HepG2 (cell line): Measurements from ENCODE around the gene CHN1. TPM values are rescaled to one million over a fixed set of nuclear protein-coding genes. Genes with fewer than 3 reads are reported as not detected.

Source experiments
- ATAC-seq: fragments of 200-7000 bp; cut with Tn5 transposase; 3 replicates; pipeline ENCODE4 v1.9.1; 2020; ENCODE audit warnings: mild to moderate bottlenecking, moderate library complexity
- BruUV-seq: library from RNA; stranded (reverse); fragments of 400-500 nt; replicated peaks from 2 replicates; lab custom pipeline; 2021; lab: Mats Ljungman, UMichigan
- CTCF ChIA-PET: fragments of 300-600 bp; formaldehyde crosslinking; extraction: SDS; loops from one replicate; lab custom pipeline; 2021; ENCODE audit warnings: low total read pairs, inconsistent platforms, low intra/inter-chr PET ratio; lab: Yijun Ruan, JAX
- POLR2A ChIA-PET: fragments of 350-600 bp; sonication (Branson Sonifier 250); formaldehyde crosslinking; loops from one replicate; lab custom pipeline; 2020; ENCODE audit warnings: antibody characterized with exemption, inconsistent platforms; lab: Yijun Ruan, JAX
- DNase-seq: peaks from one replicate; pipeline ENCODE4 v3.0.0-alpha.2; 2015; ENCODE audit warnings: low spot score
- FAIRE-seq: peaks from 3 replicates; lab custom pipeline; 2011; peaks lifted over from hg19 to GRCh38; lab: Jason Lieb, UNC
- H2AFZ ChIP-seq: one replicate; pipeline ENCODE4 v1.6.1; 2011; ENCODE audit warnings: low read length, inconsistent platforms
- H3K27ac ChIP-seq: fragments of 300-600 bp; 3 replicates; pipeline ENCODE4 v1.8.0; 2011; ENCODE audit warnings: mixed run types, mild to moderate bottlenecking, mixed read lengths, low read length, inconsistent platforms; ENCODE audit not compliant: insufficient read depth; ENCODE audit errors: extremely low read length
- H3K27me3 ChIP-seq, 2 experiments: fragments of 200-600 bp in 1 of 2; 2 replicates in 1 of 2; 3 replicates in 1 of 2; pipeline versions ENCODE4 v1.6.0 to v1.8.0; 2011; ENCODE audit warnings: low read length in 2 of 2, mild to moderate bottlenecking in 2 of 2, moderate library complexity in 2 of 2, inconsistent platforms in 1 of 2; ENCODE audit not compliant: insufficient read depth in 2 of 2, control insufficient read depth in 1 of 2
- H3K36me3 ChIP-seq, 2 experiments: fragments of 200-600 bp in 1 of 2; replicated peaks in 1 of 2; 2 replicates in 1 of 2; 3 replicates in 1 of 2; pipeline versions ENCODE4 v1.5.1 to v1.8.0; 2011; ENCODE audit warnings: low read length in 2 of 2, inconsistent platforms in 1 of 2; ENCODE audit not compliant: insufficient read depth in 2 of 2, control insufficient read depth in 1 of 2
- H3K4me1 ChIP-seq: 2 replicates; pipeline ENCODE4 v1.5.1; 2012; ENCODE audit warnings: low read length, inconsistent platforms; ENCODE audit not compliant: insufficient read depth
- H3K4me2 ChIP-seq: 2 replicates; pipeline ENCODE4 v1.6.0; 2011; ENCODE audit warnings: low read depth, low read length, inconsistent platforms
- H3K4me3 ChIP-seq, 3 experiments: fragments of 200-600 bp in 1 of 3; sonication (generic), shearing (Covaris generic) in 1 of 3; replicated peaks in 1 of 3; 2 replicates each; pipeline ENCODE4 v1.5.1; 2011 to 2016; ENCODE audit warnings: low read length in 3 of 3, inconsistent platforms in 2 of 3, low read depth in 2 of 3, mild to moderate bottlenecking in 2 of 3, control low read depth in 1 of 3, mixed read lengths in 1 of 3; ENCODE audit not compliant: insufficient read depth in 1 of 3
- H3K79me2 ChIP-seq: one replicate; pipeline ENCODE4 v1.6.1; 2011; ENCODE audit warnings: low read length, inconsistent platforms; ENCODE audit not compliant: insufficient read depth
- H3K9ac ChIP-seq: 2 replicates; pipeline ENCODE4 v1.6.0; 2011; ENCODE audit warnings: mild to moderate bottlenecking, low read depth, low read length, inconsistent platforms; ENCODE audit not compliant: insufficient read depth
- H3K9me3 ChIP-seq: 2 replicates; pipeline ENCODE4 v1.5.1; 2012; ENCODE audit warnings: mild to moderate bottlenecking, low read length
- H4K20me1 ChIP-seq: 2 replicates; pipeline ENCODE4 v1.6.0; 2011; ENCODE audit warnings: inconsistent platforms, mild to moderate bottlenecking, low read length, moderate library complexity; ENCODE audit not compliant: insufficient read depth
- ARNT2 ChIP-seq: sonication (generic); formaldehyde crosslinking; IDR thresholded peaks from 2 replicates; pipeline ENCODE4 v1.8.0; 2022; ENCODE audit warnings: mild to moderate bottlenecking, low read depth, missing genetic modification reagents, moderate library complexity
- CEBPB ChIP-seq: IDR thresholded peaks from 2 replicates; pipeline ENCODE4 v1.6.1; 2011; ENCODE audit warnings: low read depth, low read length, improper control_type of control experiment, borderline replicate concordance
- KAT8 ChIP-seq: IDR thresholded peaks from 2 replicates; pipeline ENCODE4 v1.6.1; 2016; ENCODE audit warnings: missing genetic modification reagents, missing compliant biosample characterization
- KLF13 ChIP-seq: sonication (generic); formaldehyde crosslinking; IDR thresholded peaks from 2 replicates; pipeline ENCODE4 v1.4.0; 2020; ENCODE audit warnings: mild to moderate bottlenecking, missing genetic modification reagents
- MXD4 ChIP-seq: IDR thresholded peaks from 2 replicates; pipeline ENCODE4 v1.6.1; 2016; ENCODE audit warnings: mild to moderate bottlenecking, missing biosample characterization, missing genetic modification reagents
- NR2F6 ChIP-seq, 2 experiments: IDR thresholded peaks; 2 replicates each; pipeline ENCODE4 v1.6.1; 2016; ENCODE audit warnings: antibody characterized with exemption in 1 of 2, mild to moderate bottlenecking in 1 of 2
- RELA ChIP-seq: sonication (generic); formaldehyde crosslinking; IDR thresholded peaks from 2 replicates; pipeline ENCODE4 v1.4.0; 2020; ENCODE audit warnings: missing genetic modification reagents
- TSC22D2 ChIP-seq: sonication (generic); formaldehyde crosslinking; IDR thresholded peaks from 2 replicates; pipeline ENCODE4 v1.5.1; 2020; ENCODE audit warnings: missing genetic modification reagents, mild to moderate bottlenecking, borderline replicate concordance
- ZFP41 ChIP-seq: sonication (generic); formaldehyde crosslinking; IDR thresholded peaks from 2 replicates; pipeline ENCODE4 v1.4.0; 2020; ENCODE audit warnings: mild to moderate bottlenecking, missing genetic modification reagents, borderline replicate concordance
- ZNF10 ChIP-seq: sonication (generic); formaldehyde crosslinking; IDR thresholded peaks from 2 replicates; pipeline ENCODE4 v1.4.0; 2020; ENCODE audit warnings: mild to moderate bottlenecking, low read depth, missing genetic modification reagents, borderline replicate concordance
- ZNF292 ChIP-seq: sonication (generic); formaldehyde crosslinking; IDR thresholded peaks from 2 replicates; pipeline ENCODE4 v1.8.1; 2022; ENCODE audit warnings: mild to moderate bottlenecking, low read depth, missing genetic modification reagents, borderline replicate concordance
- ZNF367 ChIP-seq: sonication (generic); formaldehyde crosslinking; IDR thresholded peaks from 2 replicates; pipeline ENCODE4 v1.4.0; 2020; ENCODE audit warnings: missing genetic modification reagents, borderline replicate concordance
- ZNF644 ChIP-seq: IDR thresholded peaks from 2 replicates; pipeline ENCODE4 v1.6.1; 2016; ENCODE audit warnings: low read depth
- ZNF724P ChIP-seq: sonication (generic); formaldehyde crosslinking; IDR thresholded peaks from 2 replicates; pipeline ENCODE4 v1.8.0; 2022; ENCODE audit warnings: missing genetic modification reagents, borderline replicate concordance
- ZNF782 ChIP-seq: sonication (generic); formaldehyde crosslinking; IDR thresholded peaks from 2 replicates; pipeline ENCODE4 v1.4.0; 2020; ENCODE audit warnings: missing genetic modification reagents, mild to moderate bottlenecking, borderline replicate concordance
- ZNF792 ChIP-seq: IDR thresholded peaks from 2 replicates; pipeline ENCODE4 v1.6.1; 2016
- WGBS: methylation state at CpG from one replicate; pipeline ENCODE4 v1.1.6; 2017; ENCODE audit warnings: low lambda C conversion rate; 5-methylcytosine and 5-hydroxymethylcytosine counted together
- in situ Hi-C: cut with HindIII; loops from 2 replicates; pipeline ENCODE4 v1.10.0; 2017; ENCODE audit warnings: low pct_unique_long_range_greater_than_20kb; ENCODE audit not compliant: extremely low pct_ligation_motif_present
- intact Hi-C: fragments of 100-400 bp; cut with micrococcal nuclease; formaldehyde crosslinking; loops from one replicate; pipeline ENCODE4 v1.10.0; 2022; ENCODE audit not compliant: unreplicated experiment
- polyA plus RNA-seq, 8 experiments: library from polyadenylated mRNA; depleted of rRNA in 3 of 8; stranded (reverse) in 7 of 8; unstranded in 1 of 8; fragments of >200 nt; fragmentation: Illumina TruSeq in 4 of 8; extraction: Trizol in 4 of 8; gene quantifications; 2 replicates each; pipeline versions ENCODE4 v1.2.1 to v1.2.3, GENCODE V29; 2011 to 2016; ENCODE audit warnings: low read depth in 4 of 8, missing spikeins in 1 of 8, mixed read lengths in 1 of 8; ENCODE audit not compliant: insufficient read depth in 1 of 8
- total RNA-seq, 5 experiments: library from RNA; depleted of rRNA; stranded (reverse); fragments of >200 nt; fragmentation: Illumina TruSeq; extraction: Trizol; gene quantifications; 2 replicates each; pipeline ENCODE4 v1.2.3, GENCODE V29; 2016; ENCODE audit warnings: low read depth in 1 of 5
- TF ChIP-seq, protein P1 (sequence below): sonication (generic); formaldehyde crosslinking; IDR thresholded peaks from 2 replicates; pipeline ENCODE4 v1.4.0; 2020; ENCODE audit warnings: low read depth, mild to moderate bottlenecking, missing genetic modification reagents

Gene CHN1
- total and polyA plus RNA-seq, 2 of the 13 experiments (the other 11 are each of a cell fraction or from before 2014, with no cell fraction given) = 2.8 to 3.5 TPM

DNA sequence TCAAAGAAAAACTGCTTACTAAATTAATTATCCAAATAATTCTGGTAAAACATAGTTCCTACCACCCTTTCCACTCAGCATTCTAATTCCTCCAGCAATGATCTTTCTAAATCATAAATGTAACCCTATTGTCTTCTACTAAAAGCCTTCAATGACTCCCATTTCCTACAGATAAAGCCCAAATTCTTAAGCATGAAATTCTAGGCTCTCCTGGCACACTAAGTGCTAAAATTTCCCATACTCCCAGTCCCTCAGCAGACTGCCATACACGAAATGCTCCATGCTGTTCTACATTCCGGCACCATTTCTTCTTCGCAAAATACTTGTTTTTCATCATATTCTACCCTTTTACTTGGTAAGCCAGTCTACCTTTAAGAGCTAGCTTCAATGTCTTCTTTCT, 96.9 kb downstream of the CHN1 start (continued):
- TF ChIP-seq ZNF782 (no peak), ZNF724P (CRISPR knock-in tag) (no peak)
- TF ChIP-seq, all 625 proteins: peak for 0

DNA sequence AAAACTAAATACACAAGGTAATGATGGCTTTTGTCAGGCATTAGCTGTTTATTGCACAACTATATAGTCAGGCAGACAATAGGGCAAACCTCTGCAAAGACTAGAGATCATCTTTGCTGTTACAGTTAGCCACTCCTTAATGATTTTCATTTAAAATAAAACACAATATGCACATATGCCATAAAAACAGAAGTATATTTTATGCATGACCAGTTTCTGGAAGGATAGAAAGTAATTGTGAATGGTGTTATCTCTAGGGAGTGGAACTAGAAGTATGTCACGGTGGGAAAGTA, 102.0 kb downstream of the CHN1 start:
- 70% methylated on average over 1 of the region's 1 CpG for WGBS
- intact Hi-C loops (no loop called here), in situ Hi-C loops (no loop called here)
- H3K4me1 ChIP-seq = no peaks in the 10 kb centered on the region
- CTCF ChIA-PET = no interaction called here
- H4K20me1 ChIP-seq = no peaks in the 10 kb centered on the region
- POLR2A ChIA-PET = no interaction called here
- TF ChIP-seq ZNF10 (CRISPR knock-in tag) (no peak), ARNT2 (no peak), CEBPB (peak; percentile 56; the same call in 1 of the 2 replicates)
- H3K9ac ChIP-seq = no peak overlapping the region
- H3K27me3 ChIP-seq = peaks cover 0 to 5% of the 10 kb centered on the region in 2 experiments; a peak in 1 of 5 replicates
- H3K36me3 ChIP-seq = no peaks in the 10 kb centered on the region
- no peak overlapping the region for H3K4me2 ChIP-seq
- no peak overlapping the region for H3K4me3 ChIP-seq
- no peak overlapping the region for H3K27ac ChIP-seq
- no peak overlapping the region for H2AFZ ChIP-seq
- FAIRE-seq (no peak), ATAC-seq (no peak), DNase-seq (no peak)
- no peaks in the 10 kb centered on the region for H3K79me2 ChIP-seq
- H3K9me3 ChIP-seq = no peaks in the 10 kb centered on the region
- no TSS peak for BruUV-seq

DNA sequence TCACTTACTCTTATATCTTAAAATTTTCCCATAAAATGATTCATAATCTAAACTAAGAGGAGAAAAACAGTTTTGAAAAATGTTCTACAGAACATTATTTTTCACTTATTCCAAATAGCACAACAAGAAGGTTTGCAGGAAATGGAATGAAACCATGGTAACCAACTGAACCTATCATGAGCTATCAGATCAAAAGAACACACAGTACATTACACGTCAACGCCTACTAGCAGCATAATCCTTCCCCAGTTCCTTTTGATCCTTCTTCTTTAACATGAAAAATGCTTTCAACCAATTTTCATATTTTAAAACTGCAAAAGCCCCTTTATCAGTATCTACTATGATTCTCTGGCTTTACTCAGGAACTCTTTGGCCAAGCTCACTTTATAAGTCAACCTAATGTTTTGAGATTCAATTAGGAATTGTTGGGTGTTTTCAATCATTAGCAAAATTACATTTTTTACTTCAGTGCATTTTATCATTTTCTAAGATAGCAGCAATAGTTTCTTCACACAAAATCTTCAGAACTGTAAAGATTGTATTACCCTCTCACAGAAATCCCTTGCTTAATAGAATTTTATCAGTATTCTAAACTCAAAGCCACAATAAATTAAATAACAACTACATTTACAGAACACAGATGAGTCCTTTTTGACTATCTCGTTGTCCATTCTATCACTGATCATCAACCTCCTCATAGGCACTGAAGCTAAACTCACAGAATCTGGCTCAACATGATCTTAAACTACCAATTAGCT, 102.5 kb downstream of the CHN1 start:
- ATAC-seq = no peak
- intact Hi-C loops (no loop called here), in situ Hi-C loops (no loop called here)
- WGBS = 18% methylated on average over 3 of the region's 3 CpGs
- Histone ChIP-seq H3K4me1 (no peaks in the 10 kb centered on the region), H3K36me3 (no peaks in the 10 kb centered on the region), H3K27ac (no peak overlapping the region), H3K79me2 (no peaks in the 10 kb centered on the region), H2AFZ (no peak overlapping the region), H3K4me3 (no peak overlapping the region), H3K27me3 (peaks cover 0 to 5% of the 10 kb centered on the region in 2 experiments; a peak in 1 of 5 replicates), H3K4me2 (no peak overlapping the region), H3K9me3 (no peaks in the 10 kb centered on the region), H4K20me1 (no peaks in the 10 kb centered on the region), H3K9ac (no peak overlapping the region)
- ChIA-PET CTCF (no interaction called here), POLR2A (no interaction called here)
- no peak for DNase-seq
- no TSS peak for BruUV-seq
- no peak for FAIRE-seq
- no peak for TF ChIP-seq MXD4
- TF ChIP-seq TSC22D2 = no peak
- no peak for TF ChIP-seq KAT8 (CRISPR knock-in tag)
- TF ChIP-seq, protein P1, sequence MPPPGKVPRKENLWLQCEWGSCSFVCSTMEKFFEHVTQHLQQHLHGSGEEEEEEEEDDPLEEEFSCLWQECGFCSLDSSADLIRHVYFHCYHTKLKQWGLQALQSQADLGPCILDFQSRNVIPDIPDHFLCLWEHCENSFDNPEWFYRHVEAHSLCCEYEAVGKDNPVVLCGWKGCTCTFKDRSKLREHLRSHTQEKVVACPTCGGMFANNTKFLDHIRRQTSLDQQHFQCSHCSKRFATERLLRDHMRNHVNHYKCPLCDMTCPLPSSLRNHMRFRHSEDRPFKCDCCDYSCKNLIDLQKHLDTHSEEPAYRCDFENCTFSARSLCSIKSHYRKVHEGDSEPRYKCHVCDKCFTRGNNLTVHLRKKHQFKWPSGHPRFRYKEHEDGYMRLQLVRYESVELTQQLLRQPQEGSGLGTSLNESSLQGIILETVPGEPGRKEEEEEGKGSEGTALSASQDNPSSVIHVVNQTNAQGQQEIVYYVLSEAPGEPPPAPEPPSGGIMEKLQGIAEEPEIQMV (CRISPR knock-in tag) = no peak
- no peak for TF ChIP-seq ZNF367
- no peak for TF ChIP-seq NR2F6 (IDR thresholded peaks at IDR 0.05)
- TF ChIP-seq NR2F6 (CRISPR knock-in tag; IDR thresholded peaks at IDR 0.05) = no peak
- TF ChIP-seq ZFP41 (CRISPR knock-in tag) = no peak
- TF ChIP-seq RELA (CRISPR knock-in tag) = no peak
- TF ChIP-seq KLF13 (CRISPR knock-in tag) = no peak
- TF ChIP-seq ZNF292 (CRISPR knock-in tag) = no peak
- TF ChIP-seq ZNF792 (CRISPR knock-in tag) = no peak
- no peak for TF ChIP-seq ZNF644
